ENCODE measurements around the gene NACC1. TPM values are rescaled to one million over a fixed set of nuclear protein-coding genes. Genes with fewer than 3 reads are reported as not detected.

NACC1 gene
- total RNA-seq, 3 donors from 2014 or later (not counting 1 experiment from before 2014, with no cell fraction given): 41.2 to 48.7 (median 43.4) TPM

GRCh38 chr19:13089139-13089856, 28.8 kb upstream of the NACC1 start:
- Histone ChIP-seq H3K27me3 (ENCODE audit: control insufficient read depth, insufficient read depth, low read length) (peaks cover 4% of the 10 kb centered on the region), H3K9me3 (ENCODE audit: control insufficient read depth, insufficient read depth, low read length) (no peaks in the 10 kb centered on the region), H3K4me1 (ENCODE audit: control insufficient read depth, insufficient read depth, low read length) (peaks cover 5% of the 10 kb centered on the region), H3K27ac (ENCODE audit: low read length) (no peak overlapping the region), H3K4me3 (ENCODE audit: low read length) (no peak overlapping the region), H3K36me3 (ENCODE audit: control insufficient read depth, insufficient read depth, low read length) (no peaks in the 10 kb centered on the region)
- Mint-ChIP-seq H3K27ac (no peak overlapping the region), H3K27me3 (ENCODE audit: low read depth in 2 of 2) (peaks cover 0 to 20% of the 10 kb centered on the region in 2 donors), H3K9me3 (no peaks in the 10 kb centered on the region), H3K4me3 (no peak overlapping the region), H3K36me3 (no peaks in the 10 kb centered on the region), H3K4me1 (no peaks in the 10 kb centered on the region)
- no peak for TF ChIP-seq CTCF (IDR thresholded peaks at IDR 0.05)
- 94% methylated on average over 5 of the region's 5 CpGs for WGBS (ENCODE audit: insufficient coverage)
- intact Hi-C loops (cut with micrococcal nuclease): no loop called here
- ATAC-seq: peak in 2 of 3 donors; percentile 34 to 37
- DNase-seq: peak in 1 of 2 donors; percentile 44

DNA sequence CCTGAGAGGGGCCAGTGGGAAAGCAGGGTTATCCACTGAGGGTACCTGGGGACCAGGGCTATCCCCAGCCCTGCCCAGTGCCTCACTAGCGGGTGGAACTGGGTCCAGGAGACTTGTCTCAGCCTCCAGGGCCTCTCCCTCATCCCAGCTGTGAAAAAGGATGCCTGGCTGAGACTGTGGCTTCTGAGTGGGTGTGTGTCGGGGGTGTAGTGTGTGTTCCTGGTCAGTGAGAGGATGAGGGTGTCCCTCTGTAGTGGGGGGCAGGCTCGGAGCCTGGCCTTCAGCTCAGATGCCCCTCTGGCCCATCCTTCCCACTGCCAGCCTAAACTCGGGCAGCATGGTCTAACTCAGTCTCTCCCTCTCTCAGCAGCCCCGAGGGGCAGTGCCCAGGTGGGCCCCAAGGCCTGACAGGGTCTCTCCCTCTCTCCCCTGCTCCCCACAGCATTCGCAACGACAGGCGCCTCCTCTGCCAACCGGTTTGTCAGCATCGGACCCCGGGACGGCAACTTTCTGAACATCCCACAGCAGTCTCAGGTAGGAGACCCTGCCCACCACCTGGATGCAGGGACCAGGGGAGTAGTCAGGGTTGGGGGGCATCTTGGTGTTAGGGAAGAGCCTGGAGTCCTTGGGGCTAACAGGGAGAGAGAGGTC, 28.1 kb upstream of the NACC1 start:
- Mint-ChIP-seq H3K4me1 (peaks cover 0 to 4% of the 10 kb centered on the region in 2 donors), H3K4me3 (no peak overlapping the region), H3K27ac (no peak overlapping the region), H3K27me3 (ENCODE audit: low read depth in 2 of 2) (peaks cover 0 to 20% of the 10 kb centered on the region in 2 donors), H3K9me3 (no peaks in the 10 kb centered on the region), H3K36me3 (no peaks in the 10 kb centered on the region)
- H3K36me3 ChIP-seq (ENCODE audit: control insufficient read depth, insufficient read depth, low read length): no peaks in the 10 kb centered on the region
- ATAC-seq: no peak
- 93% methylated on average over 12 of the region's 12 CpGs for WGBS (ENCODE audit: insufficient coverage)
- H3K4me1 ChIP-seq (ENCODE audit: control insufficient read depth, insufficient read depth, low read length): peaks cover 12% of the 10 kb centered on the region
- TF ChIP-seq CTCF (IDR thresholded peaks at IDR 0.05): no peak
- peaks cover 7% of the 10 kb centered on the region for H3K27me3 ChIP-seq (ENCODE audit: control insufficient read depth, insufficient read depth, low read length)
- DNase-seq: no peak
- intact Hi-C loops (cut with micrococcal nuclease): no loop called here
- H3K9me3 ChIP-seq (ENCODE audit: control insufficient read depth, insufficient read depth, low read length): no peaks in the 10 kb centered on the region
- no peak overlapping the region for H3K4me3 ChIP-seq (ENCODE audit: low read length)
- no peak overlapping the region for H3K27ac ChIP-seq (ENCODE audit: low read length)

- Histone ChIP-seq H3K27me3 (ENCODE audit: control insufficient read depth, insufficient read depth, low read length) (peaks cover 12% of the 10 kb centered on the region), H3K9me3 (ENCODE audit: control insufficient read depth, insufficient read depth, low read length) (no peaks in the 10 kb centered on the region), H3K27ac (ENCODE audit: low read length) (no peak overlapping the region), H3K36me3 (ENCODE audit: control insufficient read depth, insufficient read depth, low read length) (no peaks in the 10 kb centered on the region), H3K4me3 (ENCODE audit: low read length) (no peak overlapping the region), H3K4me1 (ENCODE audit: control insufficient read depth, insufficient read depth, low read length) (peaks cover 18% of the 10 kb centered on the region)
- ATAC-seq: no peak
- Mint-ChIP-seq H3K4me1 (peaks cover 0 to 4% of the 10 kb centered on the region in 2 donors), H3K9me3 (no peaks in the 10 kb centered on the region), H3K27me3 (ENCODE audit: low read depth in 2 of 2) (peaks cover under 1 to 17% of the 10 kb centered on the region in 2 donors), H3K4me3 (no peak overlapping the region), H3K27ac (no peak overlapping the region), H3K36me3 (no peaks in the 10 kb centered on the region)
- intact Hi-C loops (cut with micrococcal nuclease): no loop called here
- TF ChIP-seq CTCF (IDR thresholded peaks at IDR 0.05): no peak
- DNase-seq: no peak
- WGBS (ENCODE audit: insufficient coverage): 94% methylated on average over 10 of the region's 10 CpGs
These were observed 27.4 kb upstream of the NACC1 start for GRCh38 chr19:13090511-13091231.
